Spinal cord (tissue), 10 donors: ENCODE measurements around the gene NOS1AP. TPM values are rescaled to one million over a fixed set of nuclear protein-coding genes. Genes with fewer than 3 reads are reported as not detected.
A peak's percentile ranks its signal among the peaks of the same experiment; 100 is the strongest.

Source experiments
- DNase-seq, 6 donors: peaks; one replicate each; pipeline versions ENCODE4 v3.0.0 to v3.0.0-alpha.2; 2013 to 2015; ENCODE audit warnings: low spot score in 6 of 6, low read depth in 4 of 6
- H3K27ac ChIP-seq: one replicate; pipeline ENCODE4 v1.5.1; 2013; ENCODE audit warnings: low read depth, low read length, control low read depth
- H3K27me3 ChIP-seq: one replicate; pipeline ENCODE4 v1.6.1; 2013; ENCODE audit warnings: low read length; ENCODE audit not compliant: control insufficient read depth, insufficient read depth
- H3K36me3 ChIP-seq: one replicate; pipeline ENCODE4 v1.6.1; 2013; ENCODE audit warnings: low read length; ENCODE audit not compliant: control insufficient read depth, insufficient read depth
- H3K4me1 ChIP-seq: one replicate; pipeline ENCODE4 v1.6.1; 2013; ENCODE audit warnings: low read length; ENCODE audit not compliant: control insufficient read depth, insufficient read depth
- H3K4me3 ChIP-seq: one replicate; pipeline ENCODE4 v1.5.1; 2013; ENCODE audit warnings: low read depth, low read length, control low read depth
- H3K9me3 ChIP-seq: one replicate; pipeline ENCODE4 v1.6.1; 2013; ENCODE audit warnings: low read length; ENCODE audit not compliant: control insufficient read depth, insufficient read depth
- WGBS: methylation state at CpG from one replicate; pipeline ENCODE4 v1.1.5; 2013; ENCODE audit warnings: missing lambda C conversion rate; ENCODE audit not compliant: insufficient coverage; 5-methylcytosine and 5-hydroxymethylcytosine counted together
- polyA plus RNA-seq, 2 donors: library from polyadenylated mRNA; unstranded; fragments of 120-200 nt; gene quantifications; one replicate each; pipeline ENCODE4 v1.2.1, GENCODE V29; 2013; ENCODE audit not compliant: insufficient read length in 2 of 2
- total RNA-seq, 2 donors: library from RNA; depleted of rRNA in 1 of 2; stranded (reverse); fragments of 120-200 nt in 1 of 2; fragments of >200 nt in 1 of 2; gene quantifications; one replicate each; pipeline versions ENCODE4 v1.2.3 to v1.2.4, GENCODE V29; 2013 to 2014
- donor health status: healthy.

Gene NOS1AP
- total and polyA plus RNA-seq, 4 donors: 4.2 to 9.9 (median 8.1) TPM

DNA sequence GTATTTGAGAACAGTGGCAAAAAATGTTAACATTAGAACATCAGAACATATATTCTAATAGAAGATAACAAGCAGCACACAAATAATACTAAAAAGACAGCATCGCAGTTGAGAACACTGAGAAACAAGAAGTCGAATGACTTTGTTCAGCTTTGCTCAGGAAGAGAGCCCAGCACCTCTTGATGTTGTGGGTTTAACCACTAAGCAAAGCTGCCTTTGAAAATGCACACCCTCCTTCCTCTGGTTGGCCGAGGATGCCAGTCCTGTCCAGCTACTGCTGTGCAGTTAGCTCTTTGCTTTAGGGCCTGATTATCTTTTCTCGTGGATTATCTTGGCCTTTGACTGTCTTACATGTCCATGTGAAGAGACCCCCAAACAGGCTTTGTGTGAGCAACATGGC lies 246.7 kb downstream of the NOS1AP start:
- Histone ChIP-seq H3K9me3 (no peaks in the 10 kb centered on the region), H3K4me1 (peaks cover 10% of the 10 kb centered on the region), H3K27ac (no peak overlapping the region), H3K27me3 (no peaks in the 10 kb centered on the region), H3K36me3 (no peaks in the 10 kb centered on the region), H3K4me3 (no peak overlapping the region)
- DNase-seq: no peak
- WGBS: 100% methylated on average over 4 of the region's 4 CpGs

DNA sequence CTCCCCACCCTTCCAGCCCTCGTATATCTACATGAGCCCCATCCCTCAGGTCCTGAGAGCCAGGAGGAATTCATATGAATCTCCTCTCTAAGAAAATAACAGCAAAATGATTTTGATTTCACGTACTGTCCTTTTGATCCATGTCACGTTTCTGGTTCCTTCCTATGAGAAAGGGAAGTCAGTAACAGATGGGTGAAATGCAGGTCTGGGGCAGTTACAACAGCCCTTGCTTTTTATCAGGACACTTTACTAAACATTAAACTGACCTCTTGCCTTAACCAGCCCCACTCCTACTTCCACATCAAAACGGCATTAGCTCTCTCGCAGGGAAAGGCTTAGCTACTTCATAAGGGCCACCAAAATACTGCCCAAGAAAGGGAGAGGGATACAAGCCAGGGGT lies 248.1 kb downstream of the NOS1AP start:
- H3K4me1 ChIP-seq: peaks cover 10% of the 10 kb centered on the region
- no peaks in the 10 kb centered on the region for H3K9me3 ChIP-seq
- H3K27ac ChIP-seq: no peak overlapping the region
- H3K36me3 ChIP-seq: no peaks in the 10 kb centered on the region
- DNase-seq: no peak
- no peaks in the 10 kb centered on the region for H3K27me3 ChIP-seq
- no peak overlapping the region for H3K4me3 ChIP-seq
- no CpG with 5 or more reads among the region's 5 CpGs for WGBS

DNA sequence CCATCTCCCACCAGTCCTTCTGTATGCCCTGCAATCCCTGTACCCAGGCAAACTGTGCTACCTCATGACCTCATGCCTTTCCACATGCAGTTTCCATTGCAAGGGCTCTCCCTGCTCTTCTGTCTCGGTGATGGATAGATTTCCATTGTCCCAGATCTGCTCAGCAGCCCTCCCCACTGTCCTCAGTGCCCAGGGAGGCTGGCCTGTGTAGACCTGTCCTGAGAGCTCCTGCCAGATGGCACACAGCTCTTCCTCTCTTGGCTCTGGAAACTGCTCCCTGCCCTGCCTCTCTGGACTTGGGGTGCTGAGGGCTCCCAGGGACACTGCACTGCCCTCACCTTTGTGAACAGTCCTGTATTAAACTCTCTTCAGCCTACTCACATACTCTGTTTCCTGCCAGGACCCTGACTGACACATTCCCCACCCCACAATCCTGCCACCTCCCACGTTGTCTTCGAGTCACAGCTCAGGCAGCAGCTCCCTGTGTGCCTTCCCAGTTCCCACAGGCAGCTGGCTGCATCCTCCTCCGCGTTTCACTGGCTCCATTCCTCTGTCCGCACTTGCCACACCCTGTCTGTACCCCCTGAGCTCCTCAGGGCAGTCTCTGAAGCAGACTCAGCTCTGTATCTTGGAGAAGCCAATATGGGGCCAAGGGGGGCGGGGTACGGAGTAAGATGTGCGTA lies 250.1 kb downstream of the NOS1AP start:
- Histone ChIP-seq H3K27me3 (no peaks in the 10 kb centered on the region), H3K36me3 (no peaks in the 10 kb centered on the region), H3K4me3 (no peak overlapping the region), H3K27ac (no peak overlapping the region), H3K9me3 (no peaks in the 10 kb centered on the region), H3K4me1 (peaks cover 12% of the 10 kb centered on the region)
- WGBS: 75% methylated on average over 9 of the region's 9 CpGs
- DNase-seq: no peak

DNA sequence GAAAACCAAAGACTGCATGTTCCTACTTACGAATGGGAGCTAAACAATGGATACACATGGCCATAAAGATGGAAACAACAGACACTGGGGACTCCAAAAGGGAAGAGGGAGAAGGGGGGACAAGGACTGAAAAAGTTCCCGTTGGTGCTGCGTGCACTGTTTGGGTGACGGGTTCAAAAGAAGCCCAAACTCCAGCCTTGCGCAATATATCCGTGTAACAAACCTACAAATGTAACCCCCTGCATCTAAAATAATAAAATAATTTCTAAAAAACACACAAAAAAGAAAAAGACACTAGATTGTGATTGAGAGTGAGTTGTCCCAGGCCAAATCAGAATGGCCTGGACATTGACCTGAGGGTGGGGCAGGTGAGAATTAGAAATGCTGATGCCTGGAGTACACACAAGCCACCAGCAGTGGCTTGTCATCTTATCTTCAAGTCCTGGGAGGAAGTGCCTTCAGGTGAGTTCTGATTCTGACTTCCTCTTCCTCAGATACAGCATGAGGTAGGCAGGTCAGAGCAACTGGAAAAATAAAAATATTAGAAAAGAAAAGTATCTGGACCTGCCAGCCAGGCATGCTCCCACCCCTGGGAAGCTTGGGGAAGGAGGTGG lies 252.4 kb downstream of the NOS1AP start:
- no CpG with 5 or more reads among the region's 6 CpGs for WGBS
- no peaks in the 10 kb centered on the region for H3K9me3 ChIP-seq
- H3K27ac ChIP-seq: no peak overlapping the region
- H3K4me3 ChIP-seq: no peak overlapping the region
- no peaks in the 10 kb centered on the region for H3K36me3 ChIP-seq
- no peaks in the 10 kb centered on the region for H3K27me3 ChIP-seq
- DNase-seq: no peak
- H3K4me1 ChIP-seq: peaks cover 13% of the 10 kb centered on the region

DNA sequence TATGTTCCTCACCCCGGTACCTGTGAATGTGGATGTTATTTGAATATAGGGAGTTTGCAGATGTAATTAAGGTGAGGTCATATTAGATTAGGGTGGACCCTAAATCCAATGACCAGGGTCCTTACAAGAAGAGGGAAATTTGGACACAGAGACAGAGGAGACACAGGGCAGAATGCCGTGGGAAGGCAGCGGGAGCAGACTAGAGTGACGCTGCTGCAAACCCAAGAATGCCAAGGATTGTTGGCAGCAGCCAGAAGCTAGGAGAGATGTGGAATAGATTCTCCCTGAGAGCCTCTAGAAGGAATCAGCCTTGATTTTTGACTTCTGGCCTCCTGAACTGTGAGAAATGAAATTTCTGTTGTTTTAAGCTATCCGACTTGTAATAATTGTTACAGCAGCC lies 253.5 kb downstream of the NOS1AP start:
- WGBS: 44% methylated on average over 4 of the region's 5 CpGs
- H3K4me3 ChIP-seq: no peak overlapping the region
- H3K27ac ChIP-seq: no peak overlapping the region
- H3K9me3 ChIP-seq: no peaks in the 10 kb centered on the region
- DNase-seq: peak in 1 of 6 donors; percentile 46
- peaks cover 13% of the 10 kb centered on the region for H3K4me1 ChIP-seq
- H3K27me3 ChIP-seq: no peaks in the 10 kb centered on the region
- H3K36me3 ChIP-seq: no peaks in the 10 kb centered on the region

DNA sequence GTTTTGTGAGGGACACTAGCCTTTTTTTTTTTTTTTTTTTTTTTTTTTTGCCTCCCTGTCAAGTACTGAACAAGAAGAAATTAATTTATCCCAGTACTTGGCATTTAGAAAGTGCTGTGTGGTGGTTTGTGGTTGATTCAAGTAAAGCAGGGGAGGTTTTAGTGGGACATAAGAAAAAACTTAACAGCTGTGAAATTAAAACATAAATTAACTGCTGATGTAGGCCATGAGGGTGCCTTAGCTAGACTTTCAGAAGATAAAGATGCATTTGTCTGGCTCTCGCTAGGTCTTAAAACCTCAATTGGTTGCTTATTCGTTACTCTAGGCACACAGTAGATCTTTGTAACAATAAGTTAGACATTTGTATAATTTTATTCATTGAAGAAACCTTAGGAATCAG lies 254.9 kb downstream of the NOS1AP start:
- Histone ChIP-seq H3K9me3 (no peaks in the 10 kb centered on the region), H3K27ac (peak overlapping the region; percentile 26), H3K4me1 (peaks cover 9% of the 10 kb centered on the region), H3K27me3 (no peaks in the 10 kb centered on the region), H3K36me3 (no peaks in the 10 kb centered on the region), H3K4me3 (no peak overlapping the region)
- no CpG with 5 or more reads among the region's 2 CpGs for WGBS
- DNase-seq: peak in 4 of 6 donors; percentile 17 to 82 (median 30)

DNA sequence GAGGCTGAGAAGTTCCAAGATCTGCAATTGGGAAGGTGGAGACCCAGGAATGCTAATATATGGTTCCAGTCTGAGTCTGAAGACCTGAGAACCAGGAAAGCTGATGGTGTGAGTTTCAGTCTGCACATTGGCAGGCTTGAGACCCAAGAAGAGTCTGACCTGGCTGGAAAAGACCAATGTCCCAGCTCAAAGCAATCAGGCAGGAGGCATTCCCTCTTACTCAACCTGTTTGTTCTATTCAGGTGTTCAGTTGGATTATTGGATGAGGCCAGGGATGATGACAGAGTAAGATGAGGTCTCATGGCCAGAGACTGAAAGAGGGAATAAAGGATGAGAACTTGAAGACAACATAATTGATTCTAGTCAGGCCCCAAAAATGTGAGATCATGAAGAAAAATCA lies 257.1 kb downstream of the NOS1AP start:
- no peak overlapping the region for H3K4me3 ChIP-seq
- peaks cover 3% of the 10 kb centered on the region for H3K4me1 ChIP-seq
- DNase-seq: no peak
- no peaks in the 10 kb centered on the region for H3K36me3 ChIP-seq
- H3K27me3 ChIP-seq: no peaks in the 10 kb centered on the region
- no peaks in the 10 kb centered on the region for H3K9me3 ChIP-seq
- no peak overlapping the region for H3K27ac ChIP-seq

DNA sequence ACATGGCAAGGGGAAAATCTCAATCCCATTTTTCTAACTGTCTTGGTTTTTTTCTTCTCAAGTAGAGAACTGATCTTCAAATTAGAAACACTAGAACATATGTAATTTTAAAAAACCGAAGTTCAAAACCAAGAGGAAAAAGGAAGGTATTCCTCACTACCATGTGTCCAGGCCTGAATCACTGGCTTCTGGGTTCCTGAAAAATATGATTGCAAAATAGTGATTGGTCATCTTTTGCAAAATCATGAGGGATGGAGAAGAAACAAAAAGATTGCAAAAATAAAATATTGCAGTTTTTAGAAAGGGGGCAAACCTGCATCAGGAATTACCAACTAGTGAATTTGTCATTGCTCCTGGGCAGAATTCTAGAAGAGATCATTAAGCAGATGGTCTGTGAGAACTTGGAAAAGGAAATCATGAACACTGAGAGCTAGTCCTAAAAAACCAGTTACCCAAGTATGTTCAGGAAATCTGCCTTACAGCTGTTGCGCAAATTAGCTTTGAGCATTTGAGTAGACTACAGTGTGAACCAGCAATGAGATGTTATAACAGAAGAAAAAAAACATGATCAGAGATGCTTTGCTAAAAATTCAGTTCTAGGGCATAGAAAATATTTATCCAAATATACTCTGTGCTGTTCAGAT lies 257.8 kb downstream of the NOS1AP start:
- H3K36me3 ChIP-seq: no peaks in the 10 kb centered on the region
- no CpG with 5 or more reads among the region's 2 CpGs for WGBS

DNA sequence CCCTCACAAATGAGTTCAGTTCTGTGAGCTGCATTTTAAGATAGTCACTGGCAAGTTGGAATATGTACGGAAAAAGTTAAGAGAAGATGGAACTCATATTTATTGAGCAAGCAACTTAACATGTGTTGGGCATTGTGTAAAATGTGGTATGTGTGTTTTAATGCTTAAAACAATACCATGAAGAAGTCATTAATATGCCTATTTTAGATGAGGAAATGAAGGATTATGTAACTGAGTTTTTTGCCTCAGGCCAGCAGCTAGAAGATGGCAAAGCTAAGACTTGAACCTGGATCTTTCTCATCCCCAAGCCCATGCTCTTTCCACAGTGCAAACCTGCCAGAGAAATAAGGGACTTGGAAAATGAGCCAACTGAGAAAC lies 258.3 kb downstream of the NOS1AP start:
- WGBS: 71% methylated on average over 1 of the region's 1 CpG
- Histone ChIP-seq H3K4me1 (peaks cover 3% of the 10 kb centered on the region), H3K36me3 (no peaks in the 10 kb centered on the region), H3K27me3 (no peaks in the 10 kb centered on the region), H3K9me3 (no peaks in the 10 kb centered on the region), H3K27ac (no peak overlapping the region), H3K4me3 (no peak overlapping the region)
- DNase-seq: no peak

More for the DNA sequence above, 257.8 kb downstream of the NOS1AP start:
- Histone ChIP-seq H3K9me3 (no peaks in the 10 kb centered on the region), H3K27ac (no peak overlapping the region), H3K4me3 (no peak overlapping the region), H3K4me1 (peaks cover 3% of the 10 kb centered on the region), H3K27me3 (no peaks in the 10 kb centered on the region)
- DNase-seq: peak in 2 of 6 donors; percentile 45 to 50

DNA sequence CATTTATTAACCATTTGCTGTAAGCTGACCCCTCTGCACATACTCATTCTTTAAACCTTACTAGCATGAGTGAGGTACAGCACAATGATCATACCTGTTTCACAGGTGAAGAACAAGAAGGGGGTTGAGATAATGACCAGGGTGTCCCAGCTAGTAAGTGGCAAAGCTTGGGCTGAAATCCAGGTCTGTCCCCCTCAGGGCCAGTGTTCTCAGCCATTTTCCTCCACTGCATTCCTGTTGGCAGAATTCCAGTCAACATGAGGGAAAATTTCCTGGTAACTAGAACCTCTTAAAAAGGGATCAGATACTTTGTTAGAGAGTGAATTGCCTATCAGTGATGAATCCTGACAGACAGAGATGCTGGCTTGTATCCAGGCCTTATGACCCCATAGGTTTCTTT lies 259.0 kb downstream of the NOS1AP start:
- DNase-seq: peak in 2 of 6 donors; percentile 25 to 59
- no peaks in the 10 kb centered on the region for H3K9me3 ChIP-seq
- H3K27me3 ChIP-seq: no peaks in the 10 kb centered on the region
- peaks cover 3% of the 10 kb centered on the region for H3K4me1 ChIP-seq
- no peak overlapping the region for H3K27ac ChIP-seq
- no peaks in the 10 kb centered on the region for H3K36me3 ChIP-seq
- no peak overlapping the region for H3K4me3 ChIP-seq
